Measurements from ENCODE around the gene ST6GAL1. TPM values are rescaled to one million over a fixed set of nuclear protein-coding genes. Genes with fewer than 3 reads are reported as not detected.

ST6GAL1 gene
- total and polyA plus RNA-seq, 11 donors = 19.4 to 120 (median 69.9) TPM

GRCh38 chr3:186942168-186942567 lies 11.8 kb downstream of the ST6GAL1 start:
- TF ChIP-seq CTCF (IDR thresholded peaks at IDR 0.05) (no peak), POLR2A (IDR thresholded peaks at IDR 0.05) (no peak)
- 29 to 42% (median 33%) methylated on average over 4 of the region's 4 CpGs for WGBS, 4 donors
- Histone ChIP-seq H3K9me3 (no peaks in the 10 kb centered on the region), H3K4me1 (peaks cover 2 to 75% (median 47%) of the 10 kb centered on the region in 12 donors), H3K4me3 (no peak overlapping the region), H3K27me3 (no peaks in the 10 kb centered on the region), H3K36me3 (peaks cover 0 to 27% (median 11%) of the 10 kb centered on the region in 9 donors), H3K27ac (peak overlapping the region; percentile 67 to 92 (median 80))
- ATAC-seq = peak in 1 of 4 donors; percentile 17
- intact Hi-C loops (cut with DNase I) = loop anchor here in 1 of 10 donors (5.0 kb wide), 1 partner anchor 35 kb away; no protein-coding TSS in a partner anchor
- DNase-seq = no peak

- intact Hi-C loops (cut with DNase I) = no loop called here
- H3K9me3 ChIP-seq = no peaks in the 10 kb centered on the region
- H3K27ac ChIP-seq = peak overlapping the region in 5 of 12 donors; percentile 30 to 49 (median 33)
- DNase-seq (no peak), ATAC-seq (no peak)
- 68 to 78% (median 72%) methylated on average over 8 of the region's 8 CpGs for WGBS, 4 donors
- H3K36me3 ChIP-seq = peaks cover 0 to 26% (median 11%) of the 10 kb centered on the region in 9 donors
- TF ChIP-seq CTCF (IDR thresholded peaks at IDR 0.05) (no peak), POLR2A (IDR thresholded peaks at IDR 0.05) (no peak)
- no peak overlapping the region for H3K4me3 ChIP-seq
- peaks cover 2 to 79% (median 54%) of the 10 kb centered on the region in 12 donors for H3K4me1 ChIP-seq
- H3K27me3 ChIP-seq = no peaks in the 10 kb centered on the region
Measured at GRCh38 chr3:186945255-186945823, 15.0 kb downstream of the ST6GAL1 start.

GRCh38 chr3:186946756-186947375 lies 16.5 kb downstream of the ST6GAL1 start:
- no peak for ATAC-seq
- Histone ChIP-seq H3K4me3 (no peak overlapping the region), H3K4me1 (peaks cover 2 to 72% (median 44%) of the 10 kb centered on the region in 12 donors), H3K27me3 (no peaks in the 10 kb centered on the region), H3K9me3 (no peaks in the 10 kb centered on the region), H3K36me3 (peaks cover 0 to 33% (median 11%) of the 10 kb centered on the region in 9 donors), H3K27ac (peak overlapping the region; percentile 41 to 92 (median 80))
- TF ChIP-seq POLR2A (IDR thresholded peaks at IDR 0.05) = no peak
- TF ChIP-seq CTCF (IDR thresholded peaks at IDR 0.05) = no peak
- 74 to 78% (median 76%) methylated on average over 9 of the region's 9 CpGs for WGBS, 4 donors
- intact Hi-C loops (cut with DNase I) = no loop called here
- no peak for DNase-seq

GRCh38 chr3:186949281-186949982 lies 19.1 kb downstream of the ST6GAL1 start:
- 47 to 56% (median 52%) methylated on average over 7 of the region's 7 CpGs for WGBS, 4 donors
- no peak for TF ChIP-seq POLR2A (IDR thresholded peaks at IDR 0.05)
- TF ChIP-seq CTCF (IDR thresholded peaks at IDR 0.05) = no peak
- Histone ChIP-seq H3K27me3 (no peaks in the 10 kb centered on the region), H3K36me3 (peaks cover 0 to 15% (median 0%) of the 10 kb centered on the region in 9 donors), H3K27ac (peak overlapping the region in 11 of 12 donors; percentile 62 to 92 (median 81)), H3K9me3 (no peaks in the 10 kb centered on the region), H3K4me3 (no peak overlapping the region), H3K4me1 (peaks cover 2 to 75% (median 48%) of the 10 kb centered on the region in 12 donors)
- intact Hi-C loops (cut with DNase I) = no loop called here
- DNase-seq (peak in 1 of 5 donors; percentile 56), ATAC-seq (peak in 3 of 4 donors; percentile 37 to 64 (median 45))

Measured in heart left ventricle (tissue), 16 donors.